SK-N-SH (cell line): ENCODE results near the gene GTPBP4. TPM values are rescaled to one million over a fixed set of nuclear protein-coding genes. Genes with fewer than 3 reads are reported as not detected.
"Not testable (repeated sequence)": the region's sequence is repeated elsewhere in the genome, so short reads cannot be mapped to it uniquely, and the experiment has no call there.

Experiments
- CTCF ChIA-PET: fragments of 300-600, 350-600 bp; formaldehyde crosslinking; extraction: SDS; loops from one replicate; lab custom pipeline; 2021; lab: Yijun Ruan, JAX
- POLR2A ChIA-PET: fragments of 350-600 bp; sonication (Branson Sonifier 250); formaldehyde crosslinking; extraction: SDS; loops from one replicate; lab custom pipeline; 2020; ENCODE audit warnings: antibody characterized with exemption, inconsistent platforms; lab: Yijun Ruan, JAX
- DNase-seq: peaks from one replicate; pipeline ENCODE4 v3.0.0; 2012
- H2AFZ ChIP-seq: fragments of 200-600 bp; sonication (generic); 2 replicates; pipeline ENCODE4 v1.8.1; 2016; ENCODE audit warnings: antibody characterized with exemption, mild to moderate bottlenecking, low read depth
- H3F3A ChIP-seq: fragments of 200-600 bp; sonication (generic); replicated peaks from 2 replicates; pipeline ENCODE3; 2016; ENCODE audit warnings: antibody characterized with exemption, mild to moderate bottlenecking; ENCODE audit not compliant: insufficient read depth
- H3K27ac ChIP-seq, 2 experiments: fragments of 200-500 bp in 1 of 2; fragments of 200-600 bp in 1 of 2; sonication (Bioruptor generic) in 1 of 2; sonication (generic), shearing (Covaris generic) in 1 of 2; 2 replicates each; pipeline versions ENCODE4 v1.5.1 to v1.6.1; 2014 to 2016; ENCODE audit warnings: low read depth in 2 of 2, inconsistent platforms in 1 of 2, low read length in 1 of 2, mild to moderate bottlenecking in 1 of 2, mixed read lengths in 1 of 2
- H3K27me3 ChIP-seq: fragments of 200-600 bp; sonication (generic), shearing (Covaris generic); 2 replicates; pipeline ENCODE4 v1.6.1; 2016; ENCODE audit warnings: mixed run types; ENCODE audit not compliant: insufficient read depth
- H3K36me3 ChIP-seq, 2 experiments: fragments of 200-500 bp in 1 of 2; fragments of 200-600 bp in 1 of 2; sonication (Bioruptor generic) in 1 of 2; sonication (generic) in 1 of 2; replicated peaks in 1 of 2; 2 replicates each; pipeline versions ENCODE3 to v1.5.1; 2014 to 2016; ENCODE audit warnings: low read length in 1 of 2, mild to moderate bottlenecking in 1 of 2; ENCODE audit not compliant: insufficient read depth in 2 of 2, control insufficient read depth in 1 of 2
- H3K4me1 ChIP-seq, 2 experiments: fragments of 200-500 bp in 1 of 2; fragments of 200-600 bp in 1 of 2; sonication (Bioruptor generic) in 1 of 2; sonication (generic), shearing (Covaris generic) in 1 of 2; 2 replicates each; pipeline versions ENCODE4 v1.5.1 to v1.6.1; 2014 to 2016; ENCODE audit warnings: low read depth in 1 of 2, low read length in 1 of 2, mixed run types in 1 of 2; ENCODE audit not compliant: insufficient read depth in 2 of 2, control insufficient read depth in 1 of 2
- H3K4me2 ChIP-seq: fragments of 200-600 bp; sonication (generic), shearing (Covaris generic); 2 replicates; pipeline ENCODE4 v1.6.1; 2017; ENCODE audit warnings: mixed run types
- H3K4me3 ChIP-seq, 2 experiments: fragments of 200-500 bp in 1 of 2; fragments of 200-600 bp in 1 of 2; sonication (Bioruptor generic) in 1 of 2; sonication (generic), shearing (Covaris generic) in 1 of 2; 2 replicates each; pipeline versions ENCODE4 v1.5.1 to v1.8.1; 2014 to 2016; ENCODE audit warnings: low read depth in 2 of 2, inconsistent platforms in 1 of 2, low read length in 1 of 2, mild to moderate bottlenecking in 1 of 2, mixed read lengths in 1 of 2, moderate library complexity in 1 of 2
- H3K79me2 ChIP-seq: fragments of 200-600 bp; sonication (generic); 2 replicates; pipeline ENCODE4 v1.8.1; 2017; ENCODE audit warnings: mild to moderate bottlenecking; ENCODE audit not compliant: insufficient read depth
- H3K9ac ChIP-seq: fragments of 200-600 bp; sonication (generic); 2 replicates; pipeline ENCODE4 v1.6.1; 2017; ENCODE audit warnings: mixed run types
- H3K9me2 ChIP-seq: fragments of 200-600 bp; sonication (generic); 2 replicates; pipeline ENCODE4 v1.6.1; 2017; ENCODE audit warnings: mixed run types
- H3K9me3 ChIP-seq: fragments of 200-600 bp; sonication (generic); 2 replicates; pipeline ENCODE4 v1.6.1; 2017; ENCODE audit warnings: mixed run types, mild to moderate bottlenecking, moderate library complexity
- H4K20me1 ChIP-seq: fragments of 200-600 bp; sonication (generic); 2 replicates; pipeline ENCODE4 v1.6.1; 2017; ENCODE audit warnings: mild to moderate bottlenecking, mixed run types; ENCODE audit not compliant: insufficient read depth
- CHD2 ChIP-seq: fragments of 150-350 bp; IDR thresholded peaks from 2 replicates; pipeline ENCODE4 v1.6.1; 2018; ENCODE audit warnings: low read length; ENCODE audit not compliant: partially characterized antibody
- EP300 ChIP-seq, 2 experiments: IDR thresholded peaks; 2 replicates each; pipeline versions ENCODE4 v1.4.0 to v1.6.1; 2012; ENCODE audit warnings: borderline replicate concordance in 1 of 2, low read depth in 1 of 2, low read length in 1 of 2
- EZH2phosphoT487 ChIP-seq: fragments of 200-600 bp; sonication (generic); IDR thresholded peaks from 2 replicates; pipeline ENCODE4 v1.6.1; 2017; ENCODE audit warnings: low read depth, mixed run types, mild to moderate bottlenecking, antibody characterized with exemption, moderate library complexity, borderline replicate concordance
- FOSL2 ChIP-seq: IDR thresholded peaks from 2 replicates; pipeline ENCODE4 v1.4.0; 2012; ENCODE audit warnings: low read depth, mild to moderate bottlenecking, moderate library complexity, borderline replicate concordance
- FOXJ3 ChIP-seq: sonication (generic); formaldehyde crosslinking; IDR thresholded peaks from 2 replicates; pipeline ENCODE4 v1.5.1; 2020; ENCODE audit warnings: mild to moderate bottlenecking, missing genetic modification reagents
- GATA2 ChIP-seq: sonication (generic); formaldehyde crosslinking; IDR thresholded peaks from 2 replicates; pipeline ENCODE4 v1.5.0; 2020; ENCODE audit warnings: mild to moderate bottlenecking, missing genetic modification reagents
- IRF3 ChIP-seq: fragments of 150-350 bp; IDR thresholded peaks from 2 replicates; pipeline ENCODE4 v1.6.1; 2016; ENCODE audit warnings: mild to moderate bottlenecking, low read depth, low read length
- JUND ChIP-seq: IDR thresholded peaks from 2 replicates; pipeline ENCODE4 v1.4.0; 2012
- MEF2A ChIP-seq: IDR thresholded peaks from 2 replicates; pipeline ENCODE4 v1.4.0; 2012; ENCODE audit warnings: low read depth, borderline replicate concordance
- MXI1 ChIP-seq: IDR thresholded peaks from 2 replicates; pipeline ENCODE4 v1.6.1; 2012; ENCODE audit warnings: mild to moderate bottlenecking, low read depth, low read length, improper control_type of control experiment
- NFIC ChIP-seq: IDR thresholded peaks from 2 replicates; pipeline ENCODE4 v1.4.0; 2012; ENCODE audit warnings: borderline replicate concordance
- NRF1 ChIP-seq: IDR thresholded peaks from 2 replicates; pipeline ENCODE4 v1.6.1; 2012; ENCODE audit warnings: low read depth, mild to moderate bottlenecking, low read length
- PBX3 ChIP-seq: IDR thresholded peaks from 2 replicates; pipeline ENCODE4; 2012
- POLR2AphosphoS5 ChIP-seq: IDR thresholded peaks from 2 replicates; pipeline ENCODE4 v1.6.1; 2012; ENCODE audit warnings: low read depth, low read length
- RAD21 ChIP-seq: IDR thresholded peaks from 2 replicates; pipeline ENCODE4 v1.6.1; 2012; ENCODE audit warnings: mild to moderate bottlenecking, low read length
- RCOR1 ChIP-seq: fragments of 150-350 bp; IDR thresholded peaks from 2 replicates; pipeline ENCODE4 v1.6.1; 2017; ENCODE audit warnings: antibody characterized with exemption, low read length
- TAF1 ChIP-seq: IDR thresholded peaks from 2 replicates; pipeline ENCODE4 v1.6.1; 2012; ENCODE audit warnings: low read depth, mild to moderate bottlenecking, low read length, moderate library complexity, borderline replicate concordance
- TCF12 ChIP-seq: IDR thresholded peaks from 2 replicates; pipeline ENCODE4 v1.4.0; 2012
- TEAD4 ChIP-seq: IDR thresholded peaks from 2 replicates; pipeline ENCODE4 v1.4.0; 2012; ENCODE audit warnings: mild to moderate bottlenecking, borderline replicate concordance; ENCODE audit not compliant: insufficient read depth
- YY1 ChIP-seq: IDR thresholded peaks from 2 replicates; pipeline ENCODE4 v1.4.0; 2012; ENCODE audit warnings: low read depth, mild to moderate bottlenecking
- WGBS: methylation state at CpG from one replicate; pipeline ENCODE4 v1.1.6; 2017; ENCODE audit warnings: low lambda C conversion rate; 5-methylcytosine and 5-hydroxymethylcytosine counted together
- polyA plus RNA-seq, 3 experiments: library from polyadenylated mRNA; depleted of rRNA; stranded (reverse); fragments of >200 nt; gene quantifications; 2 replicates each; pipeline ENCODE4 v1.2.3, GENCODE V29; 2012

The GTPBP4 gene
- polyA plus RNA-seq, 1 of the 3 experiments (the other 2 are of a cell fraction) = 36.6 TPM

GRCh38 chr10:1009071-1009494 is 20.8 kb downstream of the GTPBP4 start:
- DNase-seq = peak; percentile 91
- H3K4me3 ChIP-seq = no peak overlapping the region
- POLR2A ChIA-PET = interaction anchor here (1.0 kb wide), 2 partner anchors 21 to 40 kb away, joined by 3 to 4 read pairs; partner anchors contain the start of genes GTPBP4 and IDI1
- peaks cover 8% of the 10 kb centered on the region; the same call in 1 of the 2 replicates for H4K20me1 ChIP-seq
- no peaks in the 10 kb centered on the region for H3K9me3 ChIP-seq
- no peaks in the 10 kb centered on the region for H3K27me3 ChIP-seq
- no peak overlapping the region for H3K9ac ChIP-seq
- peaks cover 24% of the 10 kb centered on the region for H3K79me2 ChIP-seq
- peaks cover 0 to 15% of the 10 kb centered on the region in 2 experiments; a peak in 1 of 4 replicates for H3K4me1 ChIP-seq
- no peak overlapping the region for H3K4me2 ChIP-seq
- H3F3A ChIP-seq = peaks cover 3% of the 10 kb centered on the region
- H3K27ac ChIP-seq = peak overlapping the region in 1 of 2 experiments; percentile 92; a peak in 2 of 4 replicates
- H2AFZ ChIP-seq = no peak overlapping the region
- 66% methylated on average over 6 of the region's 9 CpGs for WGBS
- H3K36me3 ChIP-seq = peaks cover 76 to 86% of the 10 kb centered on the region in 2 experiments
- peak; percentile 33; the same call in 1 of the 2 replicates for TF ChIP-seq TCF12
- peak; percentile 51; the same call in 1 of the 2 replicates for TF ChIP-seq RCOR1
- no peak for TF ChIP-seq TAF1
- TF ChIP-seq TEAD4 = no peak
- peak; percentile 97 for TF ChIP-seq GATA2 (CRISPR knock-in tag)
- no peak for TF ChIP-seq NFIC
- TF ChIP-seq EP300 (IDR thresholded peaks at IDR 0.05; ENCODE audit: borderline replicate concordance in 1 of 2, low read depth in 1 of 2, low read length in 1 of 2) = peak in 1 of 2 experiments; percentile 89; a peak in 2 of 4 replicates
- 0 out of 2 replicates have a peak, but pooled peaks have one; percentile 9 for TF ChIP-seq RAD21
- TF ChIP-seq CHD2 = peak; percentile 65
- peak; percentile 71 for TF ChIP-seq FOXJ3 (CRISPR knock-in tag)
- peak; percentile 63; the same call in 1 of the 2 replicates for TF ChIP-seq MXI1
- TF ChIP-seq, all 33 proteins: peak for 8
- CTCF ChIA-PET = no interaction called here
- no peaks in the 10 kb centered on the region for H3K9me2 ChIP-seq

- 77% methylated on average over 7 of the region's 8 CpGs for WGBS
- DNase-seq, H3K9me3 ChIP-seq, CTCF ChIA-PET, H3K4me2 ChIP-seq, H4K20me1 ChIP-seq, H3K27me3 ChIP-seq, H3K9me2 ChIP-seq, H2AFZ ChIP-seq, H3F3A ChIP-seq, H3K4me3 ChIP-seq, H3K9ac ChIP-seq: not testable (repeated sequence)
- POLR2A ChIA-PET = interaction anchor here (1.0 kb wide), 2 partner anchors 22 to 39 kb away, joined by 3 to 4 read pairs; partner anchors contain the start of genes GTPBP4 and IDI1
- H3K27ac ChIP-seq = peak overlapping the region in 1 of 2 experiments; percentile 92; a peak in 2 of 4 replicates
- H3K79me2 ChIP-seq = peaks cover 20% of the 10 kb centered on the region
- H3K4me1 ChIP-seq = peaks cover 0 to 15% of the 10 kb centered on the region in 2 experiments; a peak in 1 of 4 replicates
- H3K36me3 ChIP-seq = peaks cover 77 to 82% of the 10 kb centered on the region in 2 experiments
Observed at GRCh38 chr10:1009947-1010346, 21.7 kb downstream of the GTPBP4 start.

GRCh38 chr10:1010703-1011102 is 22.5 kb downstream of the GTPBP4 start:
- H3K27me3 ChIP-seq = no peaks in the 10 kb centered on the region
- H3K9me3 ChIP-seq = no peaks in the 10 kb centered on the region
- no peaks in the 10 kb centered on the region for H4K20me1 ChIP-seq
- no peak overlapping the region for H3K27ac ChIP-seq
- DNase-seq = no peak
- TF ChIP-seq JUND = no peak
- TF ChIP-seq POLR2AphosphoS5 = no peak
- no peak for TF ChIP-seq EP300 (IDR thresholded peaks at IDR 0.05; ENCODE audit: borderline replicate concordance in 1 of 2, low read depth in 1 of 2, low read length in 1 of 2)
- TF ChIP-seq PBX3 = no peak
- no peak for TF ChIP-seq FOXJ3 (CRISPR knock-in tag)
- TF ChIP-seq NRF1 = no peak
- TF ChIP-seq IRF3 = no peak
- no peak for TF ChIP-seq RAD21
- no peak for TF ChIP-seq MEF2A
- no peak for TF ChIP-seq YY1
- TF ChIP-seq EZH2phosphoT487 = no peak
- no peak for TF ChIP-seq FOSL2
- TF ChIP-seq, all 33 proteins: peak for 0
- H3K9ac ChIP-seq = no peak overlapping the region
- peaks cover 3% of the 10 kb centered on the region for H3F3A ChIP-seq
- ChIA-PET CTCF (no interaction called here), POLR2A (no interaction called here)
- no peak overlapping the region for H2AFZ ChIP-seq
- no peak overlapping the region for H3K4me2 ChIP-seq
- H3K4me3 ChIP-seq = no peak overlapping the region
- peaks cover 72 to 81% of the 10 kb centered on the region in 2 experiments for H3K36me3 ChIP-seq
- no peaks in the 10 kb centered on the region for H3K9me2 ChIP-seq
- peaks cover 0 to 15% of the 10 kb centered on the region in 2 experiments; a peak in 1 of 4 replicates for H3K4me1 ChIP-seq
- WGBS = 93% methylated on average over 7 of the region's 7 CpGs
- H3K79me2 ChIP-seq = peaks cover 15% of the 10 kb centered on the region
